ENCODE results near the gene CLCN7. TPM values are rescaled to one million over a fixed set of nuclear protein-coding genes. Genes with fewer than 3 reads are reported as not detected.

The CLCN7 gene
- total RNA-seq, 1 donor from 2014 or later: 36.6 TPM

- no peak for TF ChIP-seq CTCF (IDR thresholded peaks at IDR 0.05; ENCODE audit: insufficient read depth, low read length, severe bottlenecking)
- Histone ChIP-seq H3K27me3 (ENCODE audit: control insufficient read depth, insufficient read depth, low read length) (no peaks in the 10 kb centered on the region), H3K36me3 (ENCODE audit: control insufficient read depth, insufficient read depth, low read length) (peaks cover 6% of the 10 kb centered on the region), H3K4me3 (ENCODE audit: low read depth, low read length) (no peak overlapping the region)
- DNase-seq (ENCODE audit: low read depth) (no peak), FAIRE-seq (no peak)
Observed at GRCh38 chr16:1398351-1398750, 76.5 kb downstream of the CLCN7 start.

GRCh38 chr16:1397779-1398178, 77.0 kb downstream of the CLCN7 start:
- FAIRE-seq: no peak

GRCh38 chr16:1395444-1396031, 79.3 kb downstream of the CLCN7 start:
- no peak overlapping the region for H3K4me3 ChIP-seq (ENCODE audit: low read depth, low read length)
- peaks cover 1% of the 10 kb centered on the region for H3K36me3 ChIP-seq (ENCODE audit: control insufficient read depth, insufficient read depth, low read length)
- DNase-seq (ENCODE audit: low read depth): no peak
- no peak for TF ChIP-seq CTCF (IDR thresholded peaks at IDR 0.05; ENCODE audit: insufficient read depth, low read length, severe bottlenecking)
- FAIRE-seq: no peak
- no peaks in the 10 kb centered on the region for H3K27me3 ChIP-seq (ENCODE audit: control insufficient read depth, insufficient read depth, low read length)

More at GRCh38 chr16:1397779-1398178, 77.0 kb downstream of the CLCN7 start:
- no peak for DNase-seq (ENCODE audit: low read depth)
- peaks cover 6% of the 10 kb centered on the region for H3K36me3 ChIP-seq (ENCODE audit: control insufficient read depth, insufficient read depth, low read length)
- H3K27me3 ChIP-seq (ENCODE audit: control insufficient read depth, insufficient read depth, low read length): no peaks in the 10 kb centered on the region
- TF ChIP-seq CTCF (IDR thresholded peaks at IDR 0.05; ENCODE audit: insufficient read depth, low read length, severe bottlenecking): no peak
- H3K4me3 ChIP-seq (ENCODE audit: low read depth, low read length): no peak overlapping the region

Other genes starting within 250 kb of the CLCN7 start
- not detected in 2 replicates for gene TPSG1, start 249.8 kb downstream of the CLCN7 start, total RNA-seq
- not detected in 2 replicates for gene TPSB2, start 244.8 kb downstream of the CLCN7 start, total RNA-seq
- gene TPSAB1, start 234.3 kb downstream of the CLCN7 start, total RNA-seq: not detected in 2 replicates
- not detected in 2 replicates for gene TPSD1, start 219.0 kb downstream of the CLCN7 start, total RNA-seq
- 34.9 and 49.8 TPM in 2 replicates for gene UBE2I, start 165.4 kb downstream of the CLCN7 start, total RNA-seq
- gene BAIAP3, start 141.4 kb downstream of the CLCN7 start, total RNA-seq: 0.26 and 0.51 TPM in 2 replicates
- gene TSR3, start 123.2 kb downstream of the CLCN7 start, total RNA-seq: 84.7 and 117 TPM in 2 replicates
- 26.9 and 30.0 TPM in 2 replicates for gene GNPTG, start 123.1 kb downstream of the CLCN7 start, total RNA-seq
- gene UNKL, start 60.3 kb downstream of the CLCN7 start, total RNA-seq: 2.4 and 3.2 TPM in 2 replicates
- gene UQCC4, start 54.3 kb downstream of the CLCN7 start, total RNA-seq: 28.4 and 30.1 TPM in 2 replicates
- not detected in 2 replicates for gene PERCC1, start 44.0 kb downstream of the CLCN7 start, total RNA-seq
- under 0.01 and 0.51 TPM in 2 replicates for gene CCDC154, start 30.5 kb downstream of the CLCN7 start, total RNA-seq
- gene PTX4, start 13.9 kb upstream of the CLCN7 start, total RNA-seq: under 0.01 TPM in 1 of 2 replicates, not detected in the other
- gene TELO2, start 18.3 kb upstream of the CLCN7 start, total RNA-seq: 6.4 and 8.2 TPM in 2 replicates
- gene TMEM204, start 58.6 kb upstream of the CLCN7 start, total RNA-seq: under 0.01 TPM in 1 of 2 replicates, not detected in the other
- gene IFT140, start 137.0 kb upstream of the CLCN7 start, total RNA-seq: 10.8 and 12.4 TPM in 2 replicates
- gene CRAMP1, start 137.3 kb upstream of the CLCN7 start, total RNA-seq: 3.9 and 5.0 TPM in 2 replicates
- gene JPT2, start 203.3 kb upstream of the CLCN7 start, total RNA-seq: 55.0 and 59.2 TPM in 2 replicates
- gene MAPK8IP3, start 231.2 kb upstream of the CLCN7 start, total RNA-seq: 24.5 and 28.7 TPM in 2 replicates